Osteocyte (in vitro differentiated cells): ENCODE results near the gene HOXA6. TPM values are rescaled to one million over a fixed set of nuclear protein-coding genes. Genes with fewer than 3 reads are reported as not detected.

Source experiments
- DNase-seq: peaks from one replicate; pipeline ENCODE4 v3.0.0; 2021; ENCODE audit warnings: mixed read lengths; ENCODE audit not compliant: unreplicated experiment; ENCODE audit errors: extremely low spot score
- H3K27ac Mint-ChIP-seq: one replicate; pipeline ENCODE4 v1.8.0; 2021; ENCODE audit warnings: mild to moderate bottlenecking, mixed read lengths; ENCODE audit not compliant: unreplicated experiment
- H3K27me3 Mint-ChIP-seq: one replicate; pipeline ENCODE4 v1.8.0; 2021; ENCODE audit warnings: mixed read lengths; ENCODE audit not compliant: unreplicated experiment
- H3K36me3 Mint-ChIP-seq: one replicate; pipeline ENCODE4 v1.8.0; 2021; ENCODE audit warnings: mixed read lengths; ENCODE audit not compliant: unreplicated experiment
- H3K4me1 Mint-ChIP-seq: one replicate; pipeline ENCODE4 v1.8.0; 2021; ENCODE audit warnings: mixed read lengths; ENCODE audit not compliant: unreplicated experiment
- H3K4me3 Mint-ChIP-seq: one replicate; pipeline ENCODE4 v1.8.0; 2021; ENCODE audit warnings: mild to moderate bottlenecking, moderate library complexity, mixed read lengths; ENCODE audit not compliant: unreplicated experiment
- H3K9me3 Mint-ChIP-seq: one replicate; pipeline ENCODE4 v1.8.0; 2021; ENCODE audit warnings: mixed read lengths; ENCODE audit not compliant: unreplicated experiment
- CTCF ChIP-seq: fragments of 200-600 bp; sonication (generic); IDR thresholded peaks from 2 replicates; pipeline ENCODE4 v1.5.0; 2021; ENCODE audit warnings: antibody characterized with exemption, mild to moderate bottlenecking, moderate library complexity
- total RNA-seq: library from RNA; stranded (reverse); gene quantifications from 2 replicates; pipeline ENCODE4 v1.2.1, GENCODE V29; 2021

The HOXA6 gene
- total RNA-seq, 1 donor from 2014 or later = not detected

GRCh38 chr7:27125986-27126394 is 21.6 kb downstream of the HOXA6 start:
- Mint-ChIP-seq H3K27ac (no peak overlapping the region), H3K36me3 (no peaks in the 10 kb centered on the region), H3K4me1 (no peaks in the 10 kb centered on the region), H3K27me3 (peaks cover 91% of the 10 kb centered on the region), H3K9me3 (no peaks in the 10 kb centered on the region), H3K4me3 (no peak overlapping the region)
- no peak for DNase-seq
- no peak for TF ChIP-seq CTCF

DNA sequence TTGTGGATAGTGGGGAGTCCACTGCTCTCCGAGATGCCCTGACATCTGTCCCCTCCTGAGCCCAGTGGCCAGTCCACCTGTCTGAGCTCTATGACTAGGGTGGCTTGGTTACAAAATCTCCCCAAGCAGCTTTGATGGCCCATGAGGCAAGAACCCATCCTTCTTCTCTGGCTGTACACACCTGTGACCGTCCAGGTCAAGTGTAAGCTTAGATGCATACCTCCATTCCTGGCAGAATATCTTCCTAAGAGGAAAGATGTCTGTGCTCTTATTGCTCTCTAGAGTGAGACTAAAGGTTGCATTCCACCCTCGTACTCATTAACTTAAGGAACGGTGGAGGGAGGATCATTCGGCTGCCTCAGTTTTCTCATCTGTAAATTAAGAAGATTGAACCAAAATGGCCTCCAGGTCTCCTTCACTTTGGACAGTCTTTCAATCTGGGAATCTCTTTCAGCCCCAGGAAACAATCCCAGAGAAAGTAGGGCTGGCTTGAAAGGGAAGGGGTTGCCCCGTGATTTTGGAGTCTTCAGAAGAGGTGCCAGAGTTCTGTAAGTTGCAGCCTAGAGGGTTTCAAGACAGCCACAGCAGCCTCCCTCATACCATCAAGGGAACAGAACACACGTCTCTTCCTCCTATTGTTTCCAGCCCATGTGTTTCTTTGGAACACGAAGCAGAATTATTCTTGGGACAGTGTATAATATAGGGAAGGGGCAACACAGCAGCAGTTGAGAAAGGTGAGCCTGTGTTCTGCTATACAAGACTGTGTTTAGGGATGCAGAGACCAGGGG is 22.5 kb downstream of the HOXA6 start:
- H3K36me3 Mint-ChIP-seq = no peaks in the 10 kb centered on the region
- H3K4me3 Mint-ChIP-seq = no peak overlapping the region
- H3K9me3 Mint-ChIP-seq = no peaks in the 10 kb centered on the region
- no peak for DNase-seq
- no peaks in the 10 kb centered on the region for H3K4me1 Mint-ChIP-seq
- H3K27ac Mint-ChIP-seq = no peak overlapping the region
- H3K27me3 Mint-ChIP-seq = peaks cover 96% of the 10 kb centered on the region
- no peak for TF ChIP-seq CTCF

GRCh38 chr7:27124096-27124901 is 23.3 kb downstream of the HOXA6 start:
- DNase-seq = no peak
- Mint-ChIP-seq H3K27ac (no peak overlapping the region), H3K4me3 (no peak overlapping the region), H3K27me3 (peaks cover 98% of the 10 kb centered on the region), H3K4me1 (no peaks in the 10 kb centered on the region), H3K36me3 (no peaks in the 10 kb centered on the region), H3K9me3 (no peaks in the 10 kb centered on the region)
- no peak for TF ChIP-seq CTCF

DNA sequence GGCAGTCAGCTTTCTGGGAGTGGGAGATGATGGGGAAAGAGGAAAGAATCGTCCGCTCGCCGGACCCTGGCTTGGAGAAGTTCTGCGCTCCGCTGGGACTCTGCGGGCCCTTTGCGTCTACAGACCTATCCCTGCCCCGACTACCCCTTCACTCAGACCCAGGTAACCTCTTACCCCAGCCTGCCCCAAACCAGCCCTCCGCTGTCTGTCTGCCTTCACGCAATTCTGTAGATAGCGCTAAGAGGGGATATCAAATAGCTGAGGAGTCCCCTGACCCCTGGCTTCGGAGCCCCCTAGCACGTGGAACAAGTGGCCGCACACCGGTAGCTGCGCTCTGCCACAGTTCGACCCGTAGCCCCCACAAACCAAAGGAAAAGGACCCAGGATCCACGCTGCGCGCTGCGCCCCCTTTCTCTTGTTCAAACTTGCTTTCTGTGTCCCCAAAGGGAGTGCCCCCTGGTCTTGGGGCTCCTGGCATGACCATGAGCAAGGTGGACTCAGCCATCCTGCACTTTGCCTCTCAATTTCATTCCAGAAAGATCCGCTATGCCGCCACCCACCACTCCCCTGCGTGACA is 24.0 kb downstream of the HOXA6 start:
- Mint-ChIP-seq H3K4me3 (no peak overlapping the region), H3K27me3 (peaks cover 98% of the 10 kb centered on the region), H3K4me1 (no peaks in the 10 kb centered on the region), H3K9me3 (no peaks in the 10 kb centered on the region), H3K36me3 (no peaks in the 10 kb centered on the region), H3K27ac (no peak overlapping the region)
- TF ChIP-seq CTCF = no peak
- DNase-seq = no peak

DNA sequence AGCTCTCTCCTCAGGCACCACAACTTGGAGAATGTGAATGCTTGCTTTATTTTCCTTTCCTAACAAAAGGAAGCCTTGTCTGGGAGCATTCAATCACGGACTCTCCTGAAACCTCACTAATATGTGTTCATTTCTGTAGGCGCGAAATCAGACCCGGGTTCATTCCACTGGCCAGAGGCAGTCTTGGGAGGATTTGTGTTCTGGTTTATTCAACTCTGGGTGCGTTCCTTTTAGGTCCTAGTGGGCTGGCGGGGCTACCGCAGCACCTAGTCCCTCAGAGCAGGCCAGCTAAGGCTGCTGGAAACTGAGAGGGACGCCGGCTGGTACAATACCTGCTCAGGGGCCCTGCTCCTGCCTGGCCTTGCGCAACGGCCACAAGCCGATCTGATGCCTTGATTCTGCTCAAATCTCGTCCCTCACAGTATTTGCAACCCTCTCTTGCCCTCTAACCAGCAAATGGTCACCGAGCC is 24.5 kb downstream of the HOXA6 start:
- Mint-ChIP-seq H3K36me3 (no peaks in the 10 kb centered on the region), H3K27ac (no peak overlapping the region), H3K4me1 (no peaks in the 10 kb centered on the region), H3K27me3 (peaks cover 98% of the 10 kb centered on the region), H3K4me3 (no peak overlapping the region), H3K9me3 (no peaks in the 10 kb centered on the region)
- no peak for TF ChIP-seq CTCF
- no peak for DNase-seq
